GM13976 (cell line): ENCODE results near the gene APOA1.

Experiments
- DNase-seq: peaks from one replicate; pipeline ENCODE4 v3.0.0; 2012; ENCODE audit warnings: low spot score
- in situ Hi-C: fragments of 300-500 bp; cut with MboI; formaldehyde crosslinking; loops from one replicate; pipeline ENCODE4 v1.12.0; 2022; ENCODE audit warnings: low sequenced_read_pairs, mixed read lengths, inconsistent platforms; ENCODE audit not compliant: unreplicated experiment
- TF ChIP-seq, protein P1 (sequence below): IDR thresholded peaks from 2 replicates; pipeline ENCODE4 v1.5.1; 2012; ENCODE audit warnings: borderline replicate concordance, mild to moderate bottlenecking; ENCODE audit not compliant: insufficient read depth; ENCODE audit errors: extremely low read depth, missing control alignments, control extremely low read depth

The APOA1 gene

DNA sequence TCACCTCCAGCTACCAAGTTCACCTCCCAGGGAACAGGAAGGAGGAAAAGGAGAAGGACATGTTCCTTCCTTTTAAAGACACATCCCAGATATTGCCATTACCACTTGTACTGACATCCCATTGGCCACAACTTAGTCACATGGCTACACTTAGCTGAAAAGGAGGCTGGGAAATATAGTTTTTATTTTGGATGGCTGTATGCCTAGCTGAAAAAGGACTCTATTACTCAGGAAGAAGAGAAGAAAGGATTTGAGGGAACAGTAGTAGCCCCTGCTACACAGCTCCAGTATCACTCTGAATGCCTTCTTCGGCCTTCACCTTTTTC, 43.7 kb downstream of the APOA1 start:
- in situ Hi-C loops, result loop anchor here (25.0 kb wide), 1 partner anchor 319 kb away; no protein-coding TSS in a partner anchor
- TF ChIP-seq, protein P1, sequence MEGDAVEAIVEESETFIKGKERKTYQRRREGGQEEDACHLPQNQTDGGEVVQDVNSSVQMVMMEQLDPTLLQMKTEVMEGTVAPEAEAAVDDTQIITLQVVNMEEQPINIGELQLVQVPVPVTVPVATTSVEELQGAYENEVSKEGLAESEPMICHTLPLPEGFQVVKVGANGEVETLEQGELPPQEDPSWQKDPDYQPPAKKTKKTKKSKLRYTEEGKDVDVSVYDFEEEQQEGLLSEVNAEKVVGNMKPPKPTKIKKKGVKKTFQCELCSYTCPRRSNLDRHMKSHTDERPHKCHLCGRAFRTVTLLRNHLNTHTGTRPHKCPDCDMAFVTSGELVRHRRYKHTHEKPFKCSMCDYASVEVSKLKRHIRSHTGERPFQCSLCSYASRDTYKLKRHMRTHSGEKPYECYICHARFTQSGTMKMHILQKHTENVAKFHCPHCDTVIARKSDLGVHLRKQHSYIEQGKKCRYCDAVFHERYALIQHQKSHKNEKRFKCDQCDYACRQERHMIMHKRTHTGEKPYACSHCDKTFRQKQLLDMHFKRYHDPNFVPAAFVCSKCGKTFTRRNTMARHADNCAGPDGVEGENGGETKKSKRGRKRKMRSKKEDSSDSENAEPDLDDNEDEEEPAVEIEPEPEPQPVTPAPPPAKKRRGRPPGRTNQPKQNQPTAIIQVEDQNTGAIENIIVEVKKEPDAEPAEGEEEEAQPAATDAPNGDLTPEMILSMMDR, result no peak
- DNase-seq, result no peak

DNA sequence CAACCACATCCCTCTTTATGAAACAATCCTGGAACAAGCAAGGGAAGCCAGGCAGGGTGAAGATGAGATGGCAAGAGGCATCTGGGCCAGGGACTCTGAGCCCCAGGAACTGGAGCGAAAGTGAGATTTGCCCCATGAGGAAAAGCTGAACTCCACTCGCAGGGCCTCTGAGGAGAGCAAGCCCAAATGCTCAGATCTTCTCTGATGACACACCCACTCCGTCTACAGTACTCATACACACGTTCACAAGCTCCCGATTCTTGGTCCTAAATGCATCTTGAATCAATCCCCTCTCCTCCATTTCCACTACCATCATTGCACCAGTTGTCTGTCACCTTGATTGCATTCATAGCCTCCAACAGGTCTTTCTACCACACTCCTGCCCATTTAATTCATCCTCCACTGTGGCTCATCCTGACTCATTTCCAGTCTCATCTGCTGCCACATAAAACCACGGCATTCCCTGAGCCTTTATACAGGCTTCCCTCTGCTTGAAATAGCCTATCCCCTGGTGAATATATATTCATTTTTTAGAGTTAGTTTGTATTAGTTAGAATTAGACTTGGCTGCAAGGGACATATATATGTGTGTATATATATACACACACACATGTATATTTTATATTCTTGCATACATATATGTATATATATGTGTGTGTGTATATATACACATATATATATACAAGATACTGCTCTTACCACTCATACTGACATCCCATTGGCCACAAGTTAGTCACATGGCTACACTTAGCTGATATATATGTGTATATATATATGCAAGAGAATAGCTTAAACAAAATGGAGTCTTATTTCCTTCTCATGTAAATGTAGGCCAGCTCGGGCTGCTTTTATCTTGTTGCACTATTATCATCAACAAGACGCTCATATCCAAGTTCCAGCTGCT, 44.3 kb downstream of the APOA1 start:
- in situ Hi-C loops, result loop anchor here (25.0 kb wide), 1 partner anchor 319 kb away; no protein-coding TSS in a partner anchor
- no peak for DNase-seq

DNA sequence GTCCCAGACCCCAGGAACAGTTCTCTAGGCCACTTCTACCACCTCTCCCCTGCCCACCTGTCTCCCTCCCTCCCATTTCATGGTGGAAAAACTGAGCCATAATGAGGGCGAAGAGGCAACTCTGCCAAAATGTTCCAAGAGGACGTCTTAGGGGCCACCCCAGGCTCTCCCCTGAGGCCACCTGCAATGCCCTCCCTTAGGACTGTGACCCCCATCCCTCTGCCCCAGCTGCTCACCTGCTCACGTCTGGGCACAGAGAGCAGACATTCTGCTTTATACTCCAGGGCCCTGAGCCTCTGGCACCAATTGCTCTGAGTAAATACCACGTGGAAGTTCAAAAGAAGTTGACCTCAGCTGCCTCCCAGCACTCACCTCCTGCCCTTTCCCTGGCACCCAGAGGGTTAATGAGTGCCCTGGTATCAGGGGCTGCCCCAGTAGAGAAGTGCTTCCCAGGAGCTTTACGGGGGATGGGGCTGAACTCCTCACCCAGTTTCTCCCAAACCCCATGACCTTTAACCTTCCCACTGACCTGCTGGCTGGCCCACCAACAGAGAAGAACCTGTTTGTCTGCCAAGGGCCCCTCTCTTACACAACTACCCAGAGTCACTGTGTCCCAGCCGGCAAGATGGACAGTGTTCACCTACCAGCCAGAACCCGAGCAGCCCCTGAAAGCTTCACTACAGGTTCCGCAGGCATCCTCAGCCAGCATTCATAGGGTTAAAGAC, 45.1 kb downstream of the APOA1 start:
- in situ Hi-C loops, result loop anchor here (25.0 kb wide), 1 partner anchor 320 kb away; no protein-coding TSS in a partner anchor
- TF ChIP-seq, protein P1, result no peak
- no peak for DNase-seq

More for the DNA sequence above, 44.3 kb downstream of the APOA1 start:
- TF ChIP-seq, protein P1, result no peak

DNA sequence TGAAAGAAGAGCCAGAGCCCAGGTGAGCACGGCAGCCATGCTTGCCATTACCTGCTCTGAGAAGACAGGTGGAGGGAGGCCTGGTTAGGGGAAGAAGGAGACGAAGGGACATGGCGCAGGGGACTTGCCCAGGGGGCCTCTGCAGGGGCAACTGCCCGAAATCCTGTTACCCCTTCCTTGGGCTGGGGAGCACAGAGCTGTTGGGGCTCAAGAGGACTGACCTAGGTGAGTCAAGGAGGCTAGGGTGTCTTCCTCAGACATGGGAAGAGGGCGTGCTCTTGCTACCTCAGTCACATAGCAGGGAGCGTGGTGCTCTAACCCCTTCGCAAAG, 45.6 kb downstream of the APOA1 start, which contains the start of gene APOA5:
APOA5 (minus strand) TSS at position 67 of the 331 bp plus-strand sequence; CDS start at position 48, 19 bp downstream.
- no peak for DNase-seq
- TF ChIP-seq, protein P1, result no peak
- in situ Hi-C loops, result loop anchor here (25.0 kb wide), 1 partner anchor 321 kb away; no protein-coding TSS in a partner anchor

DNA sequence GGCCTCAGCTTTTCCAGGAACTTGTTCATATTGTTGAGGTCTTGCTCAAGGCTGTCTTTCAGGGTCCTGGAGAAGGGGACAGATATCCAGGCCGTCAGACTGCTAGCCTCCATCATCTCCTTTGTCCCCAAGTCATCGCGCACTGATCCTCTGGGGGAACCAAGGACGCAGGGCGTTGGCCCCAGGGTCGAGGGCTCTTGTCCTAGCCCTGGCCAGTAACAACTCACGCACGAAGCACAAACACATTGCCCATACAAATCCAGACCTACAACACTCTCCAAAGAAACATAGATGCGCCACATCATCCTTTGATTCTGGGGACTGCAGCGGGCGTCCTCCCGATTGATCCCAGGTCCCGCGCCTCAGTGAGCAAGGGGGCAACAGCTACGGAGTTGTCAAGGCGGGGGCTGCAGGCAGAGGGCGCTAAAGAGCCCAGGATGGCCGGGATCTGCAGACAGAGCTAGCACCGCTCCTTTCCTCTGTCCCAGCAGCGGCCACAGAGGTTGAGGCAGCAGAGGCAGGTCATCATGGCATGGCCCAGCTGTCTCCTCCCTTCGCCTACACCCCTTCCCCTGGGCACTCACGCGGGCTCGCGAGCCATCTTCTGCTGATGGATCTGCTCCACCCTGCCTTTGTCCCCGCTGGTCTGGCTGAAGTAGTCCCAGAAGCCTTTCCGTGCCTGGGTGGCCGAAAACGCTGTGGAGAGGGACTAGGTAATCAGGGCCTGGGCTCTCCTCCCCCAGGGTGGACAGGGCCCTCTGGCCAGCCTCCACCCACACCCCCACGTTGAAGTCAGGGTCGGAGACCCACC, 46.2 kb downstream of the APOA1 start:
- in situ Hi-C loops, result loop anchor here (25.0 kb wide), 1 partner anchor 321 kb away; no protein-coding TSS in a partner anchor
- peak; percentile 89 for DNase-seq
- TF ChIP-seq, protein P1, result peak; percentile 89
